H1 (cell line): Measurements from ENCODE around the gene STARD8. TPM values are rescaled to one million over a fixed set of nuclear protein-coding genes. Genes with fewer than 3 reads are reported as not detected.

Source experiments
- FOSL1 ChIP-seq: IDR thresholded peaks from 2 replicates; pipeline ENCODE4 v1.6.1; 2011; ENCODE audit warnings: mild to moderate bottlenecking, low read depth, low read length, moderate library complexity; ENCODE audit not compliant: insufficient read depth
- GABPA ChIP-seq: IDR thresholded peaks from 2 replicates; pipeline ENCODE4 v1.6.1; 2011; ENCODE audit warnings: mild to moderate bottlenecking, low read length, moderate library complexity, borderline replicate concordance; ENCODE audit not compliant: insufficient read depth
- NANOG ChIP-seq: IDR thresholded peaks from 2 replicates; pipeline ENCODE4 v1.6.1; 2011; ENCODE audit warnings: low read length, low read depth, mild to moderate bottlenecking, inconsistent platforms; ENCODE audit not compliant: insufficient read depth, poor library complexity, severe bottlenecking
- SRF ChIP-seq: IDR thresholded peaks from 2 replicates; pipeline ENCODE4 v1.6.1; 2011; ENCODE audit warnings: mild to moderate bottlenecking, low read depth, low read length, moderate library complexity
- polyA plus RNA-seq, 7 experiments: library from polyadenylated mRNA; depleted of rRNA in 3 of 7; stranded (reverse) in 5 of 7; unstranded in 2 of 7; fragments of >200 nt in 5 of 7; fragments of 200-250 nt in 2 of 7; gene quantifications; 1 replicate in 5 of 7; 2 replicates in 1 of 7; 4 replicates in 1 of 7; pipeline versions ENCODE4 v1.2.1 to v1.2.3, GENCODE V29; 2011 to 2013; ENCODE audit warnings: missing spikeins in 2 of 7, mixed read lengths in 2 of 7
- total RNA-seq: library from RNA; stranded (reverse); fragmentation: NEBNext Ultra II Directional; extraction: Animal tissue kit (Norgen Biotek cat#: 25700); gene quantifications from 2 replicates; pipeline ENCODE4 v1.2.1, GENCODE V29; 2021

STARD8 gene
- total and polyA plus RNA-seq, 2 of the 8 experiments (the other 6 are each of a cell fraction or from before 2014, with no cell fraction given), result 1.8 to 3.8 TPM

- no peak for TF ChIP-seq FOSL1
- no peak for TF ChIP-seq SRF
- no peak for TF ChIP-seq NANOG
- TF ChIP-seq GABPA, result no peak
These were observed 102.8 kb downstream of the STARD8 start (continued) for GRCh38 chrX:68750316-68750715.
